HG03108 (cell line): ENCODE results near the gene ZNF76.
"Not testable (repeated sequence)": the region's sequence is repeated elsewhere in the genome, so short reads cannot be mapped to it uniquely, and the experiment has no call there.

ENCODE experiments used
- ATAC-seq: cut with Tn5 transposase; IDR thresholded peaks from one replicate; pipeline ENCODE4 v1.9.1; 2021; ENCODE audit warnings: moderate library complexity; ENCODE audit not compliant: unreplicated experiment

The ZNF76 gene

DNA sequence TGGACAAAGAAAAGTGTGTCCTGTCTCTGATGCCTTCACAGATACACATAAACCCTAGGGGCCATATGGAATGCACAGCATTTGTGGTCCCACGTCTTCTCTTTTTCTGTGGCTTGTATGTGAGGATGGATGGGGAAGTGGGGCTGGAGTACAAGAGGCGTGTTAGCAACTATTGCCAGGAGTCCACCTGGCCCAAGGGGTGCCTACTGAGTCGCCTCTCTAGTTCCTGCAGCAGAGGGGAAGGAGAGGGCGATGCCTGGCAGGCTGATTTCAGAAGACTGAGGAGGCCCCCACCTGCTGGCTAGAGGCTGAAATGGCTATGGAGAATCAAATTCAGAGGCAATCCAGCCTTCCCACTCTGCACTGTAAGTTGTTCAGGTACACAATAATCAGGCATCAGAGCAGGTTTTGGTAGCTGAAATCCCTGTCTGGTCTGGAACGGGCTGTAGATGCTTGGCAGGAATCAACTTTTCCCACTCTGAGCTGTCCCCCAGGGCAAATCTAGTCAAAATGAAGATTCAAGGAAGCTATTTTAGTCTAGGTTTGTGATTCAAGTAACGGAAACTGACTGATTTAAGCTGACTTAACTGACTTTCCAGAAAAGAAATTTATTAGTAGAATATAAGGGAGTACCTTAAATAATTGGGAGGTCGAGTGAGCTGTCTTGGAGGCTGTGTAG lies 68.0 kb downstream of the ZNF76 start:
- ATAC-seq, result peak; percentile 85

DNA sequence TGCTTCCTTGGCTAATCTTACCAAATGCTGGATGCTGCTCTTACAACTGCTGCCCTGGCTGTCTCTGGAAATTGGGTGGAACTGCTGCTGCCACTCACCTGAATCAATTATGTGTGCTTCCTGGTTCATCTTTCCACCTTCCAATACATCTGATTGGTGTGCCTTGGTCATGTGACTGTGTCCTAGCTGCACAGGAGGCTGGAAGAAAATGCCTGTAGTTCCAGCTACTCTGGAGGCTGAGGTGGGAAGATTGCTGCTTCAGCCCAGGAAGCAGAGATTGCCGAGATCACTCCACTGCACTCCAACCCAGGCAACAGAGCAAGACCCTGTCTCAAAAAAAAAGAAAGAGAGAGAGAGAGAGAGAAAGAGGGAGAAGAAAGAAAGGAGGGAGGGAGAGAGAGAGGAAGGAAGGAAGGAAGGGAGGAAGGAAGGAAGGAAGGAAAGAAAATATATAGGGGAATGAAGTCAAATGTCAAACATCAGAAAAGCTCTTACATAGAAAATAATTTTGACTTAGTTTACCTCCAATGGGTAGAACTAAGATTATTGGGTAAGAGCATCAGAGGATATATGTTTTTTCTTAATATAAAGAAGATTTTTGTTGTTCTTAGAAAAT lies 68.7 kb downstream of the ZNF76 start:
- no peak for ATAC-seq

DNA sequence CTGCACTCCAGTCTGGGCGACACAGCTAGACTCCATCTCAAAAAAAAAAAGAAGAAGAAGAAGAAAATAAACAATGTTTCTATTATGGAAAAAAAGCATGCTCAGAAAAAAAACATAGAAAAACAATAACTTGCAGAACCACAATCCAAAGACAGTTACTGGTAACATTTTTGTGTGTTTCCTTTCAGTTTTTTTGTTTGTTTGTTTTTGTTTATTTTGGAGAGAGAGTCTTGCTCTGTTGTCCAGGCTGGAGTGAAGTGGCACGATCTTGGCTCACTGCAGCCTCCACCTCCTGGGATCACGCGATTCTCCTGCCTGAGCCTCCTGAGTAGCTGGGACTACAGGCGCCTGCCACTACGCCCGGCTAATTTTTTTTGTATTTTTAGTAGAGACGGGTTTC lies 69.4 kb downstream of the ZNF76 start:
- ATAC-seq, result not testable (repeated sequence)

DNA sequence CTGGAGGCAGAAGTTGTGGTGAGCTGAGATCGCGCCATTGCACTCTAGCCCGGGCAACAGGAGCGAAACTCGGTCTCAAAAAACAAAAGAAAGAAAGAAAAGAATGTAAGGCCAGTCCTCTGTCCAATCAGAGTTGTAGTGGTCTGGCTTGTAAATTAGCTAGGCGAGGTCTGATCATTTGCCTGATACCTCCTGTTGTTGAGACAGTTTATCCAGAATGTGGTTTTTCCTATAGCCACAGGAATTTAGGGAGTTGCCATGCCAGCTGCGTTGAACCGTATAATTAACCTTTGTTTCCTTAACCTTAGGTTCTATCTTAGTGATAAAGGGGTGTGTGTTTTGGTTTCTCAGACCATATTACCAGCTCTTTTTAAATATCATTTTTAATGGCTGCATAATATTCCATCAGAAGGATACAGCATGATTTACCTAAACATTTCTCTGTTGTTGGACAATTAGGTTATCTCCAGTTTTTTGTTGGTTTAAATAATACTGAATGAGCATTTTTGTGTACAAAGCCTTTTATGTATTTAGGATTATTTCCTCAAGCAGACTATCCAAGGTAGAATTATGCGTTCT lies 71.1 kb downstream of the ZNF76 start:
- no peak for ATAC-seq

DNA sequence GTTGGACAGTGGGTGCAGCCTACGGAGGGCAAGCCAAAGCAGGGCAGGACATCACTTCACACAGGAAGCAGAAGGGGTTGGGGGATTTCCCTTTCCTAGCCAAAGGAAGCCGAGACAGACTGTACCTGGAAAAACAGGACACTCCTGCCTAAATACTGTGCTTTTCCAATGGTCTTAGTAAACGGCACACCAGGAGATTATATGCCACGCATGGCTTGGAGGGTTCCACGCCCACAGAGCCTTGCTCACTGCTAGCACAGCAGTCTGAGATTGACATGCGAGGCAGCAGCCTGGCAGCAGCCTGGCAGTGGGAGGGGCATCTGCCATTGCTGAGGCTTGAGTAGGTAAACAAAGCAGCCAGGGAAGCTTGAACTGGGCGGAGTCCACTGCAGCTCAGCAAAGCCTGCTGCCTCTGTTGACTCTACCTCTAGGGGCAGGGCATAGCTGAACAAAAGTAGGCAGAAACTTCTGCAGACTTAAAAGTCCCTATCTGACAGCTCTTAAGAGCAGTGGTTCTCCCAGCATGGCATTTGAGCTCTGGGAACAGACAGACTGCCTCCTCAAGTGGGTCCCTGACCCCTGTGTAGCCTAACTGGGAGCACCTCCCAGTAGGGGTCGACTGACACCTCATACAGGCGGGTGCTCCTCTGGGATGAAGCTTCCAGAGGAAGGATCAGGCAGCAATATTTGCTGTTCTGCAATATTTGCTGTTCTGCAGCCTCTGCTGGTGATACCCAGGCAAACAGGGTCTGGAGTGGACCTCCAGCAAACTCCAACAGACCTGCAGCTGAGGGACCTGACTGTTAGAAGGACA lies 72.7 kb downstream of the ZNF76 start:
- ATAC-seq, result not testable (repeated sequence)

DNA sequence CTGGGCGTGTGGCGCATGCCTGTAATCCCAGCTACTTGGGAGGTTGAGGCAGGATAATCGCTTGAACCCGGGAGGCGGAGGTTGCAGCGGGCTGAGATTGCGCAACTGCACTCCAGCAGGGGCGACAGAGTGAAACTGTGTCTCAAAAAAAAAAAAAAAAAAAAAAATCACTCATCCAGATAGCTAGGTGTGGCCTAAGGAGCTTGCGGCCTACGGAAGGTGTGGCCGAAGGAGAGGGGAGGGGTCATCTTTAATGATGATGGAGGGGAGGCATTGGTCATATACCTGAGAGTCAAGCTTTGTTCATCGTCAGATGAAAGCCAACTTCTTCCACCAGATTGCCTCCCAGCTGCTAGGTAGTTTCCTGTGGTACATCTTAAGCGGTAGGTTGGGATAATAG lies 82.0 kb downstream of the ZNF76 start:
- no peak for ATAC-seq

DNA sequence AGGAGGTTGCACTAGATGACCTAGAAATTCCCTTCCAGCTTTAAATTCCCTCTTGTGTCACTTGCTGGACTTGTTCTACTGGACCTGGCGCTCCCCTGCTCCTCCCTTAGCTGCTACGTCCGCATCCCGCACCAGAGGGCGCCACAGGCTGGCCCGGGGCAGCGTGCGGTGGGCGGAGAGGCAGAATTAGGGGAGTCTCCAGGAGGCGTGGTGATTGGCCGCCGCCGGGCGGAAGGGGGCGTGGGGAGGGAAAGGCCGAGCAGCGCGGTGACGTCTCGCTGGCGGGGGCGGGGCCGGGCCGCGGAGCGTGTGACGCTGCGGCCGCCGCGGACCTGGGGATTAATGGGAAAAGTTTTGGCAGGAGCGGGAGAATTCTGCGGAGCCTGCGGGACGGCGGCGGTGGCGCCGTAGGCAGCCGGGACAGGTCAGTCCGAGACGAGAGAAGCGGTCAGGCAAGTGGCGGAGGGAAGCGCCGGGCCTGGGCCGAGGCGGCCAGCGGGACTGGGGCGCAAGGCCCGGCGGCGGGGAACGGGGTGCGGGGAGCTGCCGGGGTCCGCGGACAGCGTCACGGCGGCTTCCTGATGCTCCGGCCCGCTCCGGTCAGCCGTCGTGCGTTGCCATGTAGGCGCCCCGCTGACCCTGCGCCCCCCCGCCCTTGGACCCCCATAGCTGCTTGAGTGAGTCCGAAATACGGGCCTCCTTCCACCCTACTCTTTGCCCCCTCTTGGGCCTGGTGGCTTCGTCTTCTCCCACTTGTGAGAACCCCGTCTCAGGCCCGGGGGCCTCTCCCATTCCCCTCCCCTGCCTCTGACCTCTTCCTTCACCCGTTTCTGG lies 82.9 kb downstream of the ZNF76 start, which contains the start of gene PPARD:
TSS of gene PPARD (plus strand) at position 301 of the 834 bp plus-strand sequence. CDS start 68,530 bp downstream, outside the sequence.
- ATAC-seq, result peak; percentile 98

DNA sequence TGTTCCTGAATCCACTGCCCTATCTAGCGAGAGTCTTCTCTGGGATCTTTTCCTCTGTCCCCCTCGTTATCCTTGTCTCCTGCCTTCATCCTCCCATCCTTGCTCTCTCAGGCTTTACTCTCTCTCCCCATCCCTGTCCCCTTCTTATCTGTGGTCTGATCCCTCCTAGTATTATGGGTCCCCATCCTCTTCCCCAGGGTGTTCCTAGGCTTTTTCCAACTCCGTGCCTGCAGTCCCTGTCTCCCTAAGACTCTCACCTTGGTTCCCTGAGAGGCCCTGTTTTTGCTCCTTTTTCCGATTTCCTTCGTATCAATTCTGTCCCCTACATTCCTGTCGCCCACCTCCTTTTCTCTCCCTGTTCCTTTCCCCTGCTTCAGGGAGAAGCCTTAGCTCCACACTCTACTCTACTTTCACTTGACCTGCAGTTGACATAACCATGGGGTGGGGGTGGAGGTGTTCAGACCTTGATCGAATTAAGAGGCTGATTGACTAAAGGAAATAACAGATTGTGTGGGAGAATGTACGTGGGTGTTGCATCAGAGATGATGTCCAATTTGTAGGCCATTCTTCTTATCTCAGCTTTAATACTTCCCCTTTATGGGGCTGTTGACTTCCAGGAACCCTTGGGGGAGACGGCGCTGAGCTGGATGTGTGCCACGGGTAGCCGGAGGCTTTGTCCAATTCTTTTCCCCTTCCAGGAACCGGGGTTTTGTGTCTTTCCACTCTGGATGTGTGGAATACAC lies 83.7 kb downstream of the ZNF76 start:
- no peak for ATAC-seq

DNA sequence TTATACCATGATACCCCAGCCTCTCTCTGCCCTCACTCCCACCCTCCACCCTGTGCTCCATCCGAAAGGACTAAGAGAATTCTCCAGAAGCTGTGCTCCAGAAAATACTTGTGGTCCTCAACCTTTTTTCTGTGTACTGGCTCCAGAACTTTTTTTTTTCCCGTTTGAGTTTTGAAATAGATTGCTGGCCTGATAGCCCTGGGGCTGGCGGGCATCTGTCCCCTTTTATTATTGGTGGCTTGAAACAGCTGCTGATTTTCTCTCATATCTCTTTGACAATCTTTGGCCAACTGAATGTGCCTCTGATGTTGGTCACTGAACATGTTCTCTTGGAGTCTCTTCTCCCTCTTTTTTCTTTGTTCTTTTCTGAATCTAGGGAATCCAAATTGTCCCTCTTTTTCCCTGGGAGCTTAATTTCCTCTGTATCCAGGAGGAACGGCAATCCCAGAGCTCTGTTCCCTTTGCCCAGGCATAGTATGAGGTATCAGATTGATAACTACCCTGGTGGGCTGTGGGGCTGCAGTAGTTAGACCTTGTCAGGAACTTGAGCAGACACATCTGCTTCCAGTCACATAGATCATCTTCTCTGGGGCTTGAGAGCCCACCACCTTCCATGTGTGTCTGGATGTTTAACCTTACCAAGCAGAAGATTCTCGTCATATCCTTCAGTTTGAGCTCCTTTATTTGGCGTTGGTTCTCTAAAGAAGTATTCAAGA lies 84.5 kb downstream of the ZNF76 start:
- no peak for ATAC-seq
